Inflammatory macrophage treated with lipopolysaccharide for 4 hours (primary cell): ENCODE measurements around the gene NCAPH2.
A peak's percentile ranks its signal among the peaks of the same experiment; 100 is the strongest.

Source experiments
- DNase-seq: peaks from one replicate; pipeline ENCODE4 v3.0.0-alpha.2; 2020

NCAPH2 gene

GRCh38 chr22:50531546-50531961 is 23.5 kb downstream of the NCAPH2 start:
- DNase-seq = peak; percentile 87

GRCh38 chr22:50531962-50532674 is 24.1 kb downstream of the NCAPH2 start:
- DNase-seq = peak; percentile 79

- DNase-seq = peak; percentile 69
These were observed 25.1 kb downstream of the NCAPH2 start for GRCh38 chr22:50532824-50533796.

GRCh38 chr22:50533856-50534711 is 26.1 kb downstream of the NCAPH2 start:
- peak; percentile 74 for DNase-seq

GRCh38 chr22:50535113-50535512 is 27.1 kb downstream of the NCAPH2 start:
- DNase-seq = no peak

GRCh38 chr22:50536226-50536625 is 28.2 kb downstream of the NCAPH2 start:
- DNase-seq = no peak

- peak; percentile 32 for DNase-seq
These were observed 29.7 kb downstream of the NCAPH2 start for GRCh38 chr22:50537765-50538164.

GRCh38 chr22:50540381-50540780 is 32.4 kb downstream of the NCAPH2 start:
- DNase-seq = no peak

GRCh38 chr22:50541667-50542026 is 33.6 kb downstream of the NCAPH2 start:
- DNase-seq = peak; percentile 98

GRCh38 chr22:50542416-50542927 is 34.4 kb downstream of the NCAPH2 start:
- peak; percentile 98 for DNase-seq

- DNase-seq = peak; percentile 81
These were observed 36.2 kb downstream of the NCAPH2 start for GRCh38 chr22:50544078-50544745.

GRCh38 chr22:50544746-50545253 is 36.8 kb downstream of the NCAPH2 start:
- no peak for DNase-seq

GRCh38 chr22:50545522-50546325 is 37.7 kb downstream of the NCAPH2 start, which contains the start of gene KLHDC7B:
Gene KLHDC7B (plus strand): TSS chr22:50545899. CDS start chr22:50546244, 345 bp downstream.
- no peak for DNase-seq

- DNase-seq = no peak
These were observed 38.6 kb downstream of the NCAPH2 start for GRCh38 chr22:50546326-50547262.

- DNase-seq = no peak
These were observed 39.4 kb downstream of the NCAPH2 start for GRCh38 chr22:50547263-50547985.

GRCh38 chr22:50548040-50548920 is 40.3 kb downstream of the NCAPH2 start:
- no peak for DNase-seq

- no peak for DNase-seq
These were observed 41.1 kb downstream of the NCAPH2 start for GRCh38 chr22:50548921-50549790.
